HUES64 (cell line): ENCODE results near the gene BARX2.

Source experiments
- H3K27ac ChIP-seq: 2 replicates; pipeline ENCODE4 v1.7.0; 2013; ENCODE audit warnings: low read depth, low read length, inconsistent platforms
- H3K27me3 ChIP-seq: 2 replicates; pipeline ENCODE4 v1.6.1; 2013; ENCODE audit warnings: mild to moderate bottlenecking, low read length; ENCODE audit not compliant: insufficient read depth
- H3K36me3 ChIP-seq: 2 replicates; pipeline ENCODE4 v1.6.1; 2013; ENCODE audit warnings: mild to moderate bottlenecking, low read length; ENCODE audit not compliant: insufficient read depth
- H3K4me1 ChIP-seq: 2 replicates; pipeline ENCODE4 v1.6.1; 2013; ENCODE audit warnings: mild to moderate bottlenecking, low read length, moderate library complexity; ENCODE audit not compliant: insufficient read depth
- H3K4me3 ChIP-seq: 2 replicates; pipeline ENCODE4 v1.5.1; 2013; ENCODE audit warnings: mild to moderate bottlenecking, low read length, moderate library complexity
- H3K9ac ChIP-seq: 2 replicates; pipeline ENCODE4 v1.6.1; 2013; ENCODE audit warnings: mild to moderate bottlenecking, low read depth, low read length
- H3K9me3 ChIP-seq: 2 replicates; pipeline ENCODE4 v1.6.1; 2013; ENCODE audit warnings: low read depth, low read length; ENCODE audit not compliant: insufficient read depth
- WGBS: fragments of 150-250, 120-280 bp; methylation state at CpG from one replicate; pipeline ENCODE4 v1.1.7; 2013; ENCODE audit warnings: missing lambda C conversion rate; 5-methylcytosine and 5-hydroxymethylcytosine counted together

BARX2 gene

GRCh38 chr11:129402206-129403171 lies 26.8 kb downstream of the BARX2 start:
- no peaks in the 10 kb centered on the region for H3K27me3 ChIP-seq

GRCh38 chr11:129404731-129405130 lies 29.1 kb downstream of the BARX2 start:
- Histone ChIP-seq H3K4me1 (no peaks in the 10 kb centered on the region), H3K4me3 (no peak overlapping the region), H3K27me3 (no peaks in the 10 kb centered on the region), H3K36me3 (no peaks in the 10 kb centered on the region), H3K27ac (no peak overlapping the region), H3K9ac (no peak overlapping the region), H3K9me3 (no peaks in the 10 kb centered on the region)
- 93% methylated on average over 4 of the region's 4 CpGs for WGBS

More at GRCh38 chr11:129402206-129403171, 26.8 kb downstream of the BARX2 start:
- Histone ChIP-seq H3K27ac (no peak overlapping the region), H3K36me3 (no peaks in the 10 kb centered on the region), H3K4me3 (no peak overlapping the region), H3K9ac (no peak overlapping the region), H3K4me1 (no peaks in the 10 kb centered on the region), H3K9me3 (no peaks in the 10 kb centered on the region)
- 81% methylated on average over 3 of the region's 3 CpGs for WGBS

- no peak overlapping the region for H3K27ac ChIP-seq
- H3K9me3 ChIP-seq = no peaks in the 10 kb centered on the region
- WGBS = 100% methylated on average over 5 of the region's 5 CpGs
- H3K36me3 ChIP-seq = no peaks in the 10 kb centered on the region
- H3K9ac ChIP-seq = no peak overlapping the region
- H3K27me3 ChIP-seq = no peaks in the 10 kb centered on the region
- H3K4me3 ChIP-seq = no peak overlapping the region
- H3K4me1 ChIP-seq = no peaks in the 10 kb centered on the region
These were observed 33.3 kb downstream of the BARX2 start for GRCh38 chr11:129408865-129409444.

GRCh38 chr11:129410395-129410960 lies 34.8 kb downstream of the BARX2 start:
- 87% methylated on average over 3 of the region's 3 CpGs for WGBS
- H3K4me1 ChIP-seq = no peaks in the 10 kb centered on the region
- H3K9me3 ChIP-seq = no peaks in the 10 kb centered on the region
- H3K4me3 ChIP-seq = no peak overlapping the region
- H3K9ac ChIP-seq = no peak overlapping the region
- H3K36me3 ChIP-seq = no peaks in the 10 kb centered on the region
- no peaks in the 10 kb centered on the region for H3K27me3 ChIP-seq
- H3K27ac ChIP-seq = no peak overlapping the region

GRCh38 chr11:129412494-129412893 lies 36.8 kb downstream of the BARX2 start:
- Histone ChIP-seq H3K4me1 (no peaks in the 10 kb centered on the region), H3K9me3 (no peaks in the 10 kb centered on the region), H3K9ac (no peak overlapping the region), H3K27ac (no peak overlapping the region), H3K4me3 (no peak overlapping the region), H3K36me3 (no peaks in the 10 kb centered on the region), H3K27me3 (no peaks in the 10 kb centered on the region)
- WGBS = 83% methylated on average over 4 of the region's 4 CpGs

- 97% methylated on average over 5 of the region's 5 CpGs for WGBS
- no peak overlapping the region for H3K27ac ChIP-seq
- no peak overlapping the region for H3K9ac ChIP-seq
- no peak overlapping the region for H3K4me3 ChIP-seq
- H3K36me3 ChIP-seq = no peaks in the 10 kb centered on the region
- H3K27me3 ChIP-seq = no peaks in the 10 kb centered on the region
- H3K4me1 ChIP-seq = no peaks in the 10 kb centered on the region
- no peaks in the 10 kb centered on the region for H3K9me3 ChIP-seq
These were observed 38.7 kb downstream of the BARX2 start for GRCh38 chr11:129414144-129414872.

GRCh38 chr11:129416080-129416820 lies 40.6 kb downstream of the BARX2 start:
- Histone ChIP-seq H3K27ac (no peak overlapping the region), H3K27me3 (no peaks in the 10 kb centered on the region), H3K4me1 (no peaks in the 10 kb centered on the region), H3K9ac (no peak overlapping the region), H3K9me3 (no peaks in the 10 kb centered on the region), H3K4me3 (no peak overlapping the region), H3K36me3 (no peaks in the 10 kb centered on the region)
- 89% methylated on average over 7 of the region's 7 CpGs for WGBS

- H3K9me3 ChIP-seq = no peaks in the 10 kb centered on the region
- no peaks in the 10 kb centered on the region for H3K36me3 ChIP-seq
- H3K27me3 ChIP-seq = no peaks in the 10 kb centered on the region
- no peak overlapping the region for H3K4me3 ChIP-seq
- H3K9ac ChIP-seq = no peak overlapping the region
- no peak overlapping the region for H3K27ac ChIP-seq
- WGBS = 94% methylated on average over 6 of the region's 7 CpGs
- H3K4me1 ChIP-seq = no peaks in the 10 kb centered on the region
These were observed 41.8 kb downstream of the BARX2 start for GRCh38 chr11:129417458-129417857.

GRCh38 chr11:129418039-129418438 lies 42.4 kb downstream of the BARX2 start:
- 92% methylated on average over 4 of the region's 4 CpGs for WGBS
- Histone ChIP-seq H3K27ac (no peak overlapping the region), H3K4me1 (no peaks in the 10 kb centered on the region), H3K4me3 (no peak overlapping the region), H3K36me3 (no peaks in the 10 kb centered on the region), H3K9me3 (no peaks in the 10 kb centered on the region), H3K27me3 (no peaks in the 10 kb centered on the region), H3K9ac (no peak overlapping the region)

- no peaks in the 10 kb centered on the region for H3K4me1 ChIP-seq
- WGBS = 100% methylated on average over 2 of the region's 3 CpGs
- H3K27me3 ChIP-seq = no peaks in the 10 kb centered on the region
- no peaks in the 10 kb centered on the region for H3K36me3 ChIP-seq
- no peak overlapping the region for H3K4me3 ChIP-seq
- no peak overlapping the region for H3K27ac ChIP-seq
- H3K9me3 ChIP-seq = no peaks in the 10 kb centered on the region
- no peak overlapping the region for H3K9ac ChIP-seq
These were observed 43.7 kb downstream of the BARX2 start for GRCh38 chr11:129419386-129419785.
